ENCODE measurements around the gene ANAPC2. TPM values are rescaled to one million over a fixed set of nuclear protein-coding genes. Genes with fewer than 3 reads are reported as not detected.

Gene ANAPC2
- total RNA-seq, 2 experiments from 2014 or later = 34.8 to 90.4 TPM

DNA sequence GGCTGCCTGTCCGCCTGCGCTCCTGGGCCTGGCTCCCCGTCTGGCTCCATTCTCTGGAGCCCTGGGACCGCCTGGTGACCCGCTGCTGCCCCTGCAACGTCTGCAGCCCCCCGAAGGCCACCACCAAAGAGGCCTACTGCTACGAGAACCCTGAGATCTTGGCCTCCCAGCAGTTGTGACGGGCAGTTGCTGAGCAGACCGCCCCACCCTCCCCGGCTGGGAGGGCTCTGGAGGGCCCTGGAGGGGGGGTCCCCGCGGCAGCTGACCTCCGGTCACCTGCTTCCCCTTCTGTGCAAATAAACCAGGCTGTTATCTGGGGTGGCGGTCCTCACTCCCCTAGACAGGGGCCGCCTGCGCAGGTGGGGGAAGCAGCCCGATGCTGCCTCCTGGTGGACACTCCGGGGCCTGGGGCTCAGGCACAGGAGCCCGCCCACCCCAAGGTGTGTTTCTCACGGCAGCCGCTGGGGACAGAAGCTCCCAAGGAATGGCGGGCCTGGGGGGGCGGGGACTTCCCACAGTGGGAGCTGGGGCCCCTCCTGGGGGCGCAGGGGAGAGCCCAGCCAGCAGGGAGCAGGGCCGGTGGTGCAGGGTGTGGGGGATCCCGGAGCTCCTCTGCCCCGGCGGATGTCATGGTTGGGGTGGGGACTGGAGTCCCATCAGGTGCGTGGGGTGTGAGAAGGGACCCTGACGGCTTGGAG lies 48.0 kb upstream of the ANAPC2 start:
- Histone ChIP-seq H3K9me3 (ENCODE audit: low read length) (no peaks in the 10 kb centered on the region), H3K36me3 (ENCODE audit: insufficient read depth, low read length) (no peaks in the 10 kb centered on the region; the same call in 1 of the 2 replicates), H3K4me3 (ENCODE audit: low read depth, low read length, poor library complexity, severe bottlenecking) (peak overlapping the region; percentile 48), H3K27ac (ENCODE audit: low read depth, low read length, poor library complexity, severe bottlenecking) (peak overlapping the region; percentile 29), H2AFZ (ENCODE audit: low read length) (no peak overlapping the region), H3K4me2 (ENCODE audit: low read length) (peak overlapping the region; percentile 75), H3K79me2 (ENCODE audit: insufficient read depth, low read depth, low read length) (peaks cover 17% of the 10 kb centered on the region; the same call in 1 of the 2 replicates), H3K9me2 (ENCODE audit: insufficient read depth, low read length) (no peaks in the 10 kb centered on the region), H3K4me1 (ENCODE audit: insufficient read depth, low read length, poor library complexity, severe bottlenecking) (peaks cover 49% of the 10 kb centered on the region), H4K20me1 (ENCODE audit: insufficient read depth, low read length) (no peaks in the 10 kb centered on the region)
- BruUV-seq (replicated peaks) = no TSS peak
- TF ChIP-seq, protein P1, sequence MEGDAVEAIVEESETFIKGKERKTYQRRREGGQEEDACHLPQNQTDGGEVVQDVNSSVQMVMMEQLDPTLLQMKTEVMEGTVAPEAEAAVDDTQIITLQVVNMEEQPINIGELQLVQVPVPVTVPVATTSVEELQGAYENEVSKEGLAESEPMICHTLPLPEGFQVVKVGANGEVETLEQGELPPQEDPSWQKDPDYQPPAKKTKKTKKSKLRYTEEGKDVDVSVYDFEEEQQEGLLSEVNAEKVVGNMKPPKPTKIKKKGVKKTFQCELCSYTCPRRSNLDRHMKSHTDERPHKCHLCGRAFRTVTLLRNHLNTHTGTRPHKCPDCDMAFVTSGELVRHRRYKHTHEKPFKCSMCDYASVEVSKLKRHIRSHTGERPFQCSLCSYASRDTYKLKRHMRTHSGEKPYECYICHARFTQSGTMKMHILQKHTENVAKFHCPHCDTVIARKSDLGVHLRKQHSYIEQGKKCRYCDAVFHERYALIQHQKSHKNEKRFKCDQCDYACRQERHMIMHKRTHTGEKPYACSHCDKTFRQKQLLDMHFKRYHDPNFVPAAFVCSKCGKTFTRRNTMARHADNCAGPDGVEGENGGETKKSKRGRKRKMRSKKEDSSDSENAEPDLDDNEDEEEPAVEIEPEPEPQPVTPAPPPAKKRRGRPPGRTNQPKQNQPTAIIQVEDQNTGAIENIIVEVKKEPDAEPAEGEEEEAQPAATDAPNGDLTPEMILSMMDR (conservative IDR thresholded peaks at IDR 0.05; ENCODE audit: low read length) = peak; percentile 99
- no peak for TF ChIP-seq EZH2phosphoT487 (IDR thresholded peaks at IDR 0.05; ENCODE audit: borderline replicate concordance, low read depth, low read length)
- DNase-seq (ENCODE audit: low spot score) = peak; percentile 90
- CTCF ChIA-PET (ENCODE audit: unreplicated experiment) = interaction anchor here (0.6 to 1.2 kb wide), 3 partner anchors 59 to 107 kb away, joined by 3 to 6 read pairs (median 3); no protein-coding TSS in a partner anchor
- intact Hi-C loops (cut with micrococcal nuclease; ENCODE audit: unreplicated experiment) = loop anchor here (2.0 kb wide), 2 partner anchors 32 to 168 kb away; no protein-coding TSS in a partner anchor
- POLR2A ChIA-PET = no interaction called here

DNA sequence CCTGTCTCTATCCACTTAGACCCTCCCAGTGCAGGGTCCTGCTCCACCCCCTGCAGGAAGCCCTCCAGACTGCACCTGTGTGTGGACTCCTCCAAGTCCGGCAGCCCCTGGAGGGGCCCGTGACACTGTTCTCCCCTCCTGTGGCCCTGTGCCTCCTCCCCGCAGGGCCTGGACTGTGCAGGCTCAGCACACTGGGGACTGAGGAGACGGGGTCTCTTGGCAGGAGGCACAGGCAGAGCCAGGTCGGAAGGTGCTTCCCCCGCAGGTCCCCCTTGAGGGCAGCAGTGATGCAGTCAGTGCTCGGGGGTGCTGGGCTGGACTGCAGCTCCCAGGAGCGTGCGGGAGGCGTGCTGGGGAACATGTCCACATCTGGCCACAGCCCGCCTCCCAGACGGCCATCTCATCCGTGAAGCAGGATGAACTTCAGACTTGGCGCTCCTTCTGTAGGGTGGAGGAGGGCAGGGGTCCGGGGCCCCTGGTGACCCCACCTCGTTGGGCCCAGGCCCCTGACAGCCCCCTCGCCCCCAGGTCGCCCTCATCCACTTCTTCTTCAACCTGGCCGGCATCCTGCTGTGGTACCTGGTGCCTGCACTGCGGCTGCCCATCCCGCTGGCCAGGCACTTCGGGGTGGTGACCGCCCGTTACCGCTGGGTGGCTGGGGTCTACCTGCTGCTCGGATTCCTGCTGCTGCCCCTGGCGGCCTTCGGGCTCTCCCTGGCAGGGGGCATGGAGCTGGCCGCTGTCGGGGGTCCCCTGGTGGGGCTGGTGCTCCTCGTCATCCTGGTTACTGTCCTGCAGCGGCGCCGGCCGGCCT lies 47.3 kb upstream of the ANAPC2 start:
- Histone ChIP-seq H3K27ac (ENCODE audit: low read depth, low read length, poor library complexity, severe bottlenecking) (no peak overlapping the region), H3K4me2 (ENCODE audit: low read length) (peak overlapping the region; percentile 75)
- no peak for TF ChIP-seq EZH2phosphoT487 (IDR thresholded peaks at IDR 0.05; ENCODE audit: borderline replicate concordance, low read depth, low read length)
- TF ChIP-seq, protein P1 (conservative IDR thresholded peaks at IDR 0.05; ENCODE audit: low read length) = peak; percentile 36

More for the DNA sequence above, 47.3 kb upstream of the ANAPC2 start:
- CTCF ChIA-PET (ENCODE audit: unreplicated experiment) = interaction anchor here (0.6 to 1.2 kb wide), 4 partner anchors 59 to 288 kb away, joined by 3 to 6 read pairs (median 3); no protein-coding TSS in a partner anchor
- intact Hi-C loops (cut with micrococcal nuclease; ENCODE audit: unreplicated experiment) = loop anchor here (2.0 kb wide), 2 partner anchors 33 to 167 kb away; no protein-coding TSS in a partner anchor
- no peaks in the 10 kb centered on the region for H3K9me2 ChIP-seq (ENCODE audit: insufficient read depth, low read length)
- no peaks in the 10 kb centered on the region; the same call in 1 of the 2 replicates for H3K36me3 ChIP-seq (ENCODE audit: insufficient read depth, low read length)
- DNase-seq (ENCODE audit: low spot score) = no peak
- POLR2A ChIA-PET = no interaction called here
- H2AFZ ChIP-seq (ENCODE audit: low read length) = no peak overlapping the region
- no peaks in the 10 kb centered on the region for H3K9me3 ChIP-seq (ENCODE audit: low read length)
- H3K4me3 ChIP-seq (ENCODE audit: low read depth, low read length, poor library complexity, severe bottlenecking) = no peak overlapping the region
- no peaks in the 10 kb centered on the region for H4K20me1 ChIP-seq (ENCODE audit: insufficient read depth, low read length)
- H3K4me1 ChIP-seq (ENCODE audit: insufficient read depth, low read length, poor library complexity, severe bottlenecking) = peaks cover 49% of the 10 kb centered on the region
- BruUV-seq (replicated peaks) = no TSS peak
- H3K79me2 ChIP-seq (ENCODE audit: insufficient read depth, low read depth, low read length) = peaks cover 17% of the 10 kb centered on the region; the same call in 1 of the 2 replicates
